Fibroblast of peridontal ligament (primary cell): Measurements from ENCODE around the gene POLR2H.
"Not testable (repeated sequence)": the region's sequence is repeated elsewhere in the genome, so short reads cannot be mapped to it uniquely, and the experiment has no call there.

ENCODE experiments used
- DNase-seq: peaks from one replicate; pipeline ENCODE4 v3.0.0-alpha.2; 2010; ENCODE audit errors: extremely low read depth

POLR2H gene

GRCh38 chr3:184335661-184336546 is 25.6 kb upstream of the POLR2H start:
- DNase-seq = peak; percentile 71

- peak; percentile 75 for DNase-seq
Measured at GRCh38 chr3:184336547-184337398, 24.7 kb upstream of the POLR2H start.

- DNase-seq = peak; percentile 63
Measured at GRCh38 chr3:184337399-184337714, 24.2 kb upstream of the POLR2H start, which contains the start of gene FAM131A. Gene FAM131A (plus strand): TSS chr3:184337600. CDS start chr3:184337631, 31 bp downstream.

GRCh38 chr3:184337981-184338380 is 23.5 kb upstream of the POLR2H start:
- no peak for DNase-seq

GRCh38 chr3:184338511-184338945 is 23.0 kb upstream of the POLR2H start:
- DNase-seq = peak; percentile 60

GRCh38 chr3:184339001-184339400 is 22.5 kb upstream of the POLR2H start:
- no peak for DNase-seq

- not testable (repeated sequence) for DNase-seq
Measured at GRCh38 chr3:184339451-184340135, 21.9 kb upstream of the POLR2H start.

GRCh38 chr3:184341925-184342324 is 19.6 kb upstream of the POLR2H start:
- no peak for DNase-seq

GRCh38 chr3:184343200-184343876 is 18.2 kb upstream of the POLR2H start:
- peak; percentile 74 for DNase-seq

- no peak for DNase-seq
Measured at GRCh38 chr3:184344579-184345316, 16.8 kb upstream of the POLR2H start.

GRCh38 chr3:184345317-184346144 is 16.0 kb upstream of the POLR2H start:
- DNase-seq = peak; percentile 49

GRCh38 chr3:184346480-184347190 is 14.9 kb upstream of the POLR2H start:
- DNase-seq = no peak

- peak; percentile 68 for DNase-seq
Measured at GRCh38 chr3:184347321-184348056, 14.0 kb upstream of the POLR2H start.

GRCh38 chr3:184348057-184348382 is 13.5 kb upstream of the POLR2H start:
- DNase-seq = no peak

GRCh38 chr3:184349563-184350470 is 11.7 kb upstream of the POLR2H start:
- no peak for DNase-seq

- DNase-seq = no peak
Measured at GRCh38 chr3:184350618-184351017, 10.9 kb upstream of the POLR2H start.

- DNase-seq = no peak
Measured at GRCh38 chr3:184351511-184352148, 9.9 kb upstream of the POLR2H start.
